HG03060 (cell line): ENCODE data around the gene SYT3.
"Not testable (repeated sequence)": the region's sequence is repeated elsewhere in the genome, so short reads cannot be mapped to it uniquely, and the experiment has no call there.

Experiments used
- ATAC-seq: cut with Tn5 transposase; IDR thresholded peaks from one replicate; pipeline ENCODE4 v1.9.1; 2021; ENCODE audit warnings: low read depth, moderate number of reproducible peaks; ENCODE audit not compliant: unreplicated experiment

The SYT3 gene

GRCh38 chr19:50640368-50640767 lies 687 bp upstream of the SYT3 start:
- ATAC-seq, result no peak

- ATAC-seq, result no peak
Measured at GRCh38 chr19:50638600-50638999, 1.1 kb downstream of the SYT3 start.

- ATAC-seq, result no peak
Measured at GRCh38 chr19:50636317-50637085, 3.2 kb downstream of the SYT3 start.

GRCh38 chr19:50633973-50634372 lies 5.7 kb downstream of the SYT3 start:
- ATAC-seq, result no peak

- ATAC-seq, result no peak
Measured at GRCh38 chr19:50633359-50633758, 6.3 kb downstream of the SYT3 start.

- ATAC-seq, result no peak
Measured at GRCh38 chr19:50632151-50632835, 7.4 kb downstream of the SYT3 start.

- ATAC-seq, result no peak
Measured at GRCh38 chr19:50629801-50630200, 9.9 kb downstream of the SYT3 start.

GRCh38 chr19:50629194-50629593 lies 10.5 kb downstream of the SYT3 start:
- ATAC-seq, result no peak

- ATAC-seq, result no peak
Measured at GRCh38 chr19:50628551-50628950, 11.1 kb downstream of the SYT3 start.

- ATAC-seq, result no peak
Measured at GRCh38 chr19:50628146-50628545, 11.5 kb downstream of the SYT3 start.

- ATAC-seq, result no peak
Measured at GRCh38 chr19:50626795-50627194, 12.9 kb downstream of the SYT3 start.

- ATAC-seq, result no peak
Measured at GRCh38 chr19:50626011-50626410, 13.7 kb downstream of the SYT3 start.

- no peak for ATAC-seq
Measured at GRCh38 chr19:50624949-50625600, 14.6 kb downstream of the SYT3 start.

GRCh38 chr19:50620394-50620906 lies 19.2 kb downstream of the SYT3 start:
- not testable (repeated sequence) for ATAC-seq

GRCh38 chr19:50619184-50619583 lies 20.5 kb downstream of the SYT3 start:
- ATAC-seq, result not testable (repeated sequence)

- ATAC-seq, result not testable (repeated sequence)
Measured at GRCh38 chr19:50618379-50618778, 21.3 kb downstream of the SYT3 start.

- ATAC-seq, result not testable (repeated sequence)
Measured at GRCh38 chr19:50612504-50613404, 26.9 kb downstream of the SYT3 start.

GRCh38 chr19:50607874-50608785 lies 31.6 kb downstream of the SYT3 start:
- no peak for ATAC-seq

GRCh38 chr19:50607388-50607787 lies 32.3 kb downstream of the SYT3 start:
- ATAC-seq, result no peak
